Loucy (cell line): ENCODE measurements around the gene ASPM.

Source experiments
- H2AFZ ChIP-seq: fragments of 200-600 bp; sonication (generic); 2 replicates; pipeline ENCODE4 v1.6.0; 2016; ENCODE audit warnings: antibody characterized with exemption, mild to moderate bottlenecking, low read length, moderate library complexity
- H3F3A ChIP-seq: fragments of 200-600 bp; 2 replicates; pipeline ENCODE4 v1.6.0; 2016; ENCODE audit warnings: antibody characterized with exemption, low read depth, mild to moderate bottlenecking
- H3K27me3 ChIP-seq: fragments of 200-600 bp; sonication (generic); 2 replicates; pipeline ENCODE4 v1.6.1; 2014; ENCODE audit warnings: low read length, mild to moderate bottlenecking; ENCODE audit not compliant: insufficient read depth, poor library complexity, severe bottlenecking
- H3K36me3 ChIP-seq: fragments of 200-600 bp; sonication (generic); 2 replicates; pipeline ENCODE4 v1.6.1; 2016; ENCODE audit warnings: low read length; ENCODE audit not compliant: insufficient read depth
- H3K4me1 ChIP-seq: fragments of 200-600 bp; sonication (generic); 2 replicates; pipeline ENCODE4 v1.5.1; 2014; ENCODE audit warnings: low read length, mild to moderate bottlenecking; ENCODE audit not compliant: insufficient read depth, poor library complexity, severe bottlenecking
- H3K4me2 ChIP-seq: fragments of 200-600 bp; sonication (generic); 2 replicates; pipeline ENCODE4 v1.6.0; 2014; ENCODE audit warnings: antibody characterized with exemption, low read length, low read depth, mild to moderate bottlenecking; ENCODE audit not compliant: poor library complexity, severe bottlenecking
- H3K4me3 ChIP-seq: fragments of 200-600 bp; sonication (generic); 2 replicates; pipeline ENCODE4 v1.5.1; 2014; ENCODE audit warnings: low read length, mild to moderate bottlenecking, mixed read lengths; ENCODE audit not compliant: poor library complexity, severe bottlenecking
- H3K79me2 ChIP-seq: fragments of 200-600 bp; sonication (generic); 2 replicates; pipeline ENCODE4 v1.6.1; 2014; ENCODE audit warnings: low read length; ENCODE audit not compliant: insufficient read depth
- H3K9ac ChIP-seq: fragments of 200-600 bp; sonication (generic); 2 replicates; pipeline ENCODE4 v1.6.0; 2014; ENCODE audit warnings: mild to moderate bottlenecking, low read depth, low read length, moderate library complexity; ENCODE audit not compliant: poor library complexity, severe bottlenecking
- H3K9me2 ChIP-seq: fragments of 200-600 bp; sonication (generic); replicated peaks from 2 replicates; pipeline ENCODE4 v1.6.1; 2016; ENCODE audit warnings: low read depth, low read length, mixed read lengths
- H3K9me3 ChIP-seq: fragments of 200-600 bp; sonication (generic); 2 replicates; pipeline ENCODE4 v1.6.1; 2014; ENCODE audit warnings: mild to moderate bottlenecking, antibody characterized with exemption, low read length, low read depth; ENCODE audit not compliant: insufficient read depth
- H4K20me1 ChIP-seq: fragments of 200-600 bp; sonication (generic); 2 replicates; pipeline ENCODE4 v1.6.0; 2014; ENCODE audit warnings: antibody characterized with exemption, low read length, mild to moderate bottlenecking; ENCODE audit not compliant: insufficient read depth, poor library complexity, severe bottlenecking
- EZH2phosphoT487 ChIP-seq: fragments of 200-600 bp; IDR thresholded peaks from 2 replicates; pipeline ENCODE4 v1.6.1; 2018; ENCODE audit warnings: antibody characterized with exemption, mild to moderate bottlenecking, moderate library complexity, borderline replicate concordance
- TF ChIP-seq, protein P1 (sequence below): fragments of 200-600 bp; sonication (generic); conservative IDR thresholded peaks from 2 replicates; pipeline ENCODE4 v1.5.1; 2014; ENCODE audit warnings: mild to moderate bottlenecking, antibody characterized with exemption, low read length

The ASPM gene

DNA sequence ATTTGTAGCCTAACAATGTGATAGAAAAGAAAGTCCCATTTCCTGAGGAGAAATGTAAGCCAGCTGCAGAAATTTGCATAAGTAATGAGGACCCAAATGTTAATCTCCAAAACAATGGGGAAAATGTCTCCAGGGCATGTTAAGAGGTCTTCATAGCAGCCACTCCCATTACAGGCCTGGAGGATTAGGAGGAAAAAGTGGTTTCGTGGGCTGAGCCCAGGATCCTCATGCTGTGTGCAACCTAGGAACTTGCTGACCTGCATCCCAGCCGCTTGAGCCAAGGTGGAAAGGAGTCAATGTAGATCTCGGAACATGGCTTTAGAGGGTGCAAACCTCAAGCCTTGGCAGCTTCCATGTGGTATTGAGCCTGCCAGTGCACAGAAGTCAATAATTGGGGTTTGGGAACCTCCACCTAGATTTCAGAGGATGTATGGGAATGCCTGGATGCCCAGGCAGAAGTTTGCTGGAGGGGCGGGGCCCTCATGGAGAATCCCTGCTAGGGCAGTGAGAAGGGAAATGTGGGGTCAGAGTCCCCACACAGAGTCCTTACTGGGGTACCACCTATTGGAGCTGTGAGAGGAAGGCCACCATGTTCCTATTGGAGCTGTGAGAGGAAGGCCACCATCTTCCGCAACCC, 65.2 kb downstream of the ASPM start:
- 0 out of 2 replicates have a peak, but pooled peaks cover 3% of the 10 kb centered on the region for H3F3A ChIP-seq
- no peaks in the 10 kb centered on the region for H3K79me2 ChIP-seq
- no peak overlapping the region for H3K4me3 ChIP-seq
- no peak for TF ChIP-seq EZH2phosphoT487
- TF ChIP-seq, protein P1, sequence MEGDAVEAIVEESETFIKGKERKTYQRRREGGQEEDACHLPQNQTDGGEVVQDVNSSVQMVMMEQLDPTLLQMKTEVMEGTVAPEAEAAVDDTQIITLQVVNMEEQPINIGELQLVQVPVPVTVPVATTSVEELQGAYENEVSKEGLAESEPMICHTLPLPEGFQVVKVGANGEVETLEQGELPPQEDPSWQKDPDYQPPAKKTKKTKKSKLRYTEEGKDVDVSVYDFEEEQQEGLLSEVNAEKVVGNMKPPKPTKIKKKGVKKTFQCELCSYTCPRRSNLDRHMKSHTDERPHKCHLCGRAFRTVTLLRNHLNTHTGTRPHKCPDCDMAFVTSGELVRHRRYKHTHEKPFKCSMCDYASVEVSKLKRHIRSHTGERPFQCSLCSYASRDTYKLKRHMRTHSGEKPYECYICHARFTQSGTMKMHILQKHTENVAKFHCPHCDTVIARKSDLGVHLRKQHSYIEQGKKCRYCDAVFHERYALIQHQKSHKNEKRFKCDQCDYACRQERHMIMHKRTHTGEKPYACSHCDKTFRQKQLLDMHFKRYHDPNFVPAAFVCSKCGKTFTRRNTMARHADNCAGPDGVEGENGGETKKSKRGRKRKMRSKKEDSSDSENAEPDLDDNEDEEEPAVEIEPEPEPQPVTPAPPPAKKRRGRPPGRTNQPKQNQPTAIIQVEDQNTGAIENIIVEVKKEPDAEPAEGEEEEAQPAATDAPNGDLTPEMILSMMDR, result no peak
- H3K36me3 ChIP-seq, result peaks cover 46% of the 10 kb centered on the region
- no peaks in the 10 kb centered on the region for H3K27me3 ChIP-seq
- H3K9me2 ChIP-seq, result no peaks in the 10 kb centered on the region
- H3K4me2 ChIP-seq, result no peak overlapping the region
- H3K9me3 ChIP-seq, result peaks cover 8% of the 10 kb centered on the region; the same call in 1 of the 2 replicates
- H2AFZ ChIP-seq, result no peak overlapping the region
- H3K9ac ChIP-seq, result no peak overlapping the region
- H3K4me1 ChIP-seq, result no peaks in the 10 kb centered on the region
- H4K20me1 ChIP-seq, result no peaks in the 10 kb centered on the region

DNA sequence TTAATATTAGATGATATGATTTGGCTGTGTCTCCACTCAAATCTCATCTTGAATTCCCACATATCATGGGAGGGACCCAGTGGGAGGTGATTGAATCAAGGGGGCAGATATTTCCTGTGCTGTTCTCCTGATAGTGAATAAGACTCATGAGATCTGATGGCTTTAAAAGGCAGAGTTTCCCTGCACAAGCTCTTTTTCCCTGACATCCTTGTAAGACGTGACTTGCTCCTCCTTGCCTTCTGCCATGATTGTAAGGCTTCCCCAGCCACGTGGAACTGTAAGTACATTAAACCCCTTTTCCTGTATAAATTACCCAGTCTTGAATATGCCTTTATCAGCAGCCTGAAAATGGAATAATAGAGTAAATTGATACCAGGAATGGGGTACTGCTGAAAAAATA, 66.1 kb downstream of the ASPM start:
- TF ChIP-seq EZH2phosphoT487, result no peak
- H2AFZ ChIP-seq, result no peak overlapping the region

DNA sequence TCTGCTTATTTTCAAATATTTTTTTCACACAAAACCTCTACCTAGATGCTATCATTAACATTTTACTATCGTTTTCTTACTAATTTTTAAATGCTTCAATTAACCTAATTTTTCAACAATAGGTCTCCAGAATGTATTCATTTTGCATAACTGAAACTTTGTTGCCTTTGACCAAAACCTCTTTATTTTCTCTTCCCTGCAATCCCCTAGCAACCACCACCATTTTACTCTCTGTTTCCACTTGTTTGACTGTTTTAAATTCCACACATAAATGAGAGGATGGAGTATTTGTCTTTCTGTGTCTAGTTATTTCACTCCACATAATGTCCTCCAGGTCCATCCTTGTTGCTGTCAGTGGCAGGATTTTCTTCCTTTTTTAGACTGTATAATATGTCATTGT, 69.9 kb downstream of the ASPM start:
- Histone ChIP-seq H3F3A (0 out of 2 replicates have a peak, but pooled peaks cover 3% of the 10 kb centered on the region), H3K9me2 (no peaks in the 10 kb centered on the region), H3K27me3 (no peaks in the 10 kb centered on the region), H3K9ac (no peak overlapping the region), H3K79me2 (no peaks in the 10 kb centered on the region), H3K9me3 (peaks cover 2% of the 10 kb centered on the region; the same call in 1 of the 2 replicates), H4K20me1 (no peaks in the 10 kb centered on the region), H3K4me3 (no peak overlapping the region), H2AFZ (no peak overlapping the region), H3K4me1 (no peaks in the 10 kb centered on the region), H3K4me2 (no peak overlapping the region), H3K36me3 (0 out of 2 replicates have a peak, but pooled peaks cover 1% of the 10 kb centered on the region)
- no peak for TF ChIP-seq EZH2phosphoT487
- TF ChIP-seq, protein P1, result no peak

More for the DNA sequence above, 66.1 kb downstream of the ASPM start:
- Histone ChIP-seq H3K27me3 (no peaks in the 10 kb centered on the region), H3F3A (0 out of 2 replicates have a peak, but pooled peaks cover 3% of the 10 kb centered on the region), H4K20me1 (no peaks in the 10 kb centered on the region), H3K9me3 (peaks cover 8% of the 10 kb centered on the region; the same call in 1 of the 2 replicates), H3K4me1 (no peaks in the 10 kb centered on the region), H3K79me2 (no peaks in the 10 kb centered on the region), H3K9me2 (no peaks in the 10 kb centered on the region), H3K4me2 (no peak overlapping the region), H3K36me3 (peaks cover 37% of the 10 kb centered on the region), H3K4me3 (no peak overlapping the region), H3K9ac (no peak overlapping the region)

DNA sequence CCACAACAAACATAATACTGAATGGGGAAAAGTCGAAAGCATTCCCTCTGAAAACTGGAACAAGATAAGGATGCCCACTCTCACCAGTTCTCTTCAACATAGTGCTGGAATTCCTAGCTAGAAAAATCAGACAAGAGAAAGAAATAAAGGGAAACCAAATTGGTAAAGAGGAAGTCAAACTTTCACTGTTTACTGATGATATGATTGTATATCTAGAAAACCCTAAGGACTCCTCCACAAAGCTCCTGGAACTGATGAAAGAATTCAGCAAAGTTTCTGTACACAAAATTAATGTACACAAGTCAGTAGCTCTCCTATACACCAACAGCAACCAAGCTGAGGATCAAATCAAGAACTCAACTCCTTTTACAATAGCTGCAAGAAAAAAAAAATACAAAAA, 72.5 kb downstream of the ASPM start:
- Histone ChIP-seq H3F3A (no peaks in the 10 kb centered on the region), H3K4me1 (no peaks in the 10 kb centered on the region), H3K36me3 (no peaks in the 10 kb centered on the region), H3K4me2 (no peak overlapping the region), H3K9me3 (no peaks in the 10 kb centered on the region), H4K20me1 (no peaks in the 10 kb centered on the region), H3K79me2 (no peaks in the 10 kb centered on the region), H3K4me3 (no peak overlapping the region), H2AFZ (no peak overlapping the region), H3K27me3 (no peaks in the 10 kb centered on the region), H3K9me2 (no peaks in the 10 kb centered on the region), H3K9ac (no peak overlapping the region)
- no peak for TF ChIP-seq EZH2phosphoT487
- TF ChIP-seq, protein P1, result no peak
